ENCODE results near the gene KLF13.

KLF13 gene

DNA sequence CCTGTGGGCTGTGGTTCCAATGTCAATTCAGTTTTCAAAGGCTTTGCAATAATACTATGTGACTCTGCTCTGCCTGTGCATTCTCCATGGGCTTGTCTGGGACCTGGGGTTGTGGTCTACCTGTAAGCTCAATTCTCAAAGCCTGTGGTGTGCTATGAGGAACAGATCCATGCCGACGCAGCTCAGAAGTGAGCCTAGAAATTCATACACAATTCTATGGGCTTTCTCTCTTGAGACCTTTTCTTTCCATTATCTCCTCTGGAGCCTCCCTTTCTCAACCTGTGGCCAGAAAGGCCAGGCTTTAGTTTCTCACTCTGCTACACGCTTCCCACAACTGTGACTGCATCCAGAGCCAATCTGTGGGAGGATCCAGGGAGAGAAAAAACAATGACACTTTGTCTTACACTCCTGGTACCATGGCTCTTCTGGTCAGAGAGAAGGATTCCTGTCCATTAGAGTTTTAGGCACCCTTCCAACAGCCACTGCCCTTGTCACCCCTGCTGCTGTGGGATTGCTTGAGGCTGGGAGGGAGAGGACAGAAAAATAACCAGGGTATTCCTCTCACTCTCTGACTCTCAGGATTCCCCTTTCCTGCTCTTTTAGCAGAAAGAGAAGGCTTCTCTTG, 34.1 kb upstream of the KLF13 start:
- Histone ChIP-seq H3K27me3 (ENCODE audit: control insufficient read depth, insufficient read depth, low read length) (no peaks in the 10 kb centered on the region), H3K4me1 (ENCODE audit: control insufficient read depth, insufficient read depth, low read length) (peaks cover 6% of the 10 kb centered on the region), H3K9me3 (ENCODE audit: control insufficient read depth, insufficient read depth, low read length) (no peaks in the 10 kb centered on the region), H3K36me3 (ENCODE audit: control insufficient read depth, insufficient read depth, low read length) (no peaks in the 10 kb centered on the region), H3K4me3 (ENCODE audit: low read depth, low read length) (no peak overlapping the region), H3K9ac (ENCODE audit: low read depth, low read length) (no peak overlapping the region)

DNA sequence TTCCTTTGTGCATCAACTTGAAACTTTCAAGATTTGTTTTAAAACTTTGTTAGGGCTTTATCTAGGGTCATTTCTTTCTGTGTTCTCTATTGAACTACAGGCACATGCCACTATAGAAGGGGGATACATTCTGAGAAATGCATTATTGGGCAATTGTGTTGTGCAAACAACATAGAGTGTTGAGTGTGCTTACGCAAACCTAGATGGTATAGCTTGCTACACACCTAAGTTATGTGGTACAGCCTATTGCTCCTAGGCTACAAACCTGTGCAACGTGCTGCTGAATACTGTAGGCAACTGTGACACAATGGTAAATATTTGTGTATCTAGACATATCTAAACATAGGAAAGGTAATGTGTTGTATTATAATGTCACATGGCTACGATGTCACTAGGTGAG, 33.0 kb upstream of the KLF13 start:
- Histone ChIP-seq H3K36me3 (ENCODE audit: control insufficient read depth, insufficient read depth, low read length) (no peaks in the 10 kb centered on the region), H3K4me1 (ENCODE audit: control insufficient read depth, insufficient read depth, low read length) (peaks cover 6% of the 10 kb centered on the region), H3K9ac (ENCODE audit: low read depth, low read length) (no peak overlapping the region), H3K9me3 (ENCODE audit: control insufficient read depth, insufficient read depth, low read length) (no peaks in the 10 kb centered on the region), H3K4me3 (ENCODE audit: low read depth, low read length) (no peak overlapping the region), H3K27me3 (ENCODE audit: control insufficient read depth, insufficient read depth, low read length) (no peaks in the 10 kb centered on the region)

DNA sequence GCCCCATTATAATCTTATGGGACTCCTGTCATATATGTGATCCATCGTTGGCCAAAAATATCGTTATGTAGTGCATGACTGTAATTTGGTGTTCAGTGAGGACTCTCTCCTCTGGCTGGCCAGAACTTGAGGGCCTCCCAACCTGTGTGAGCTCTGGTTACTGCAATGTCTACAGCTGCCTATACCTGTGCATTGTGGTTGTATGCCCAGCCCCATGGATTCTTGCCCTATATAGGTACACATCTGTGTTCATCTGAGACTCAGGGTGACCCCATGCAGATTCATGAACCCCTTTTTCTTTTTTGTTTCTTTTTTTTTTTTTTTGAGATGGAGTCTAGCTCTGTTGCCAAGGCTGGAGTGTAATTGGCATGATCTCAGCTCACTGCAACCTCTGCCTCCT, 32.6 kb upstream of the KLF13 start:
- Histone ChIP-seq H3K9ac (ENCODE audit: low read depth, low read length) (no peak overlapping the region), H3K4me3 (ENCODE audit: low read depth, low read length) (no peak overlapping the region), H3K4me1 (ENCODE audit: control insufficient read depth, insufficient read depth, low read length) (peaks cover 6% of the 10 kb centered on the region), H3K9me3 (ENCODE audit: control insufficient read depth, insufficient read depth, low read length) (no peaks in the 10 kb centered on the region), H3K27me3 (ENCODE audit: control insufficient read depth, insufficient read depth, low read length) (no peaks in the 10 kb centered on the region), H3K36me3 (ENCODE audit: control insufficient read depth, insufficient read depth, low read length) (no peaks in the 10 kb centered on the region)

DNA sequence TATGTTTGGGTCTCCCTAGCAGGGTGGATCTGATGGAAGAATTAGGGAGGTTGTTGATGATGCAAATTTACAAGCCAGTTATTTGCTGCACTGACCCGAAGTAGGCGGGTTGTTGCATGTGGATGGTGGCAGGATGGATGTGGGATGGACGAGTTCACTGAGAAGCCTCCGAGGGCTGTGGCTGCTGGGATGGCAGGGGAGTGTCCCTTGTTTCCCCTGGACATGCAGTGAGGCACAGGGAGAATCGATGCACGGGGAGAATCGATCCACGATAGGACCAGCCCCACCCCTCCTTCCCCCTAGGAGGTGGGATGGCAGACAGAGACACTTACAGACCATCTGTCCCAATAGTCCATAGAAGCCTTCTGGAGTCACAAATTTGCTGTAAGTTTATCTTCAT, 31.0 kb upstream of the KLF13 start:
- H3K36me3 ChIP-seq (ENCODE audit: control insufficient read depth, insufficient read depth, low read length) = no peaks in the 10 kb centered on the region
- H3K9me3 ChIP-seq (ENCODE audit: control insufficient read depth, insufficient read depth, low read length) = no peaks in the 10 kb centered on the region
- H3K9ac ChIP-seq (ENCODE audit: low read depth, low read length) = no peak overlapping the region
- no peaks in the 10 kb centered on the region for H3K27me3 ChIP-seq (ENCODE audit: control insufficient read depth, insufficient read depth, low read length)
- H3K4me1 ChIP-seq (ENCODE audit: control insufficient read depth, insufficient read depth, low read length) = peaks cover 6% of the 10 kb centered on the region
- H3K4me3 ChIP-seq (ENCODE audit: low read depth, low read length) = no peak overlapping the region

DNA sequence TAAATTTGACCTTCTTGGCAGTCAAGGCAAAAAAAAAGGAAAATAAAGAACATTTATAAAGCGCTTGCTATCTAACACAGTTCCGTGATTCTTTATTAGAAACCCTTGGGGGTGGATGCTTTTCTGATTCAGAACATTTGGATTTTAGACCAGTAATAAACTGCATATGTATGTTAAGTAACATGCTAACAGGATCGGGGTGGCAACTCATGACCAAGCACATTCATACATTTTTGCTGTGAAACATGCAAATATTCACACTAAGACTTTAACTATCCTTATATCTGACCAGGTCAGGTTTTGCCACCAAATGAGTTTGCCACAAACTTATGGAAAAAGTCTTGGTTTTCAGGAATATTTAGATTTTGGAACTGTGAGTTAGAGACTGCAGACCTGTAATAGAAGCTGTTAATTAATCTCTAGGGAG, 30.4 kb upstream of the KLF13 start:
- H3K4me1 ChIP-seq (ENCODE audit: control insufficient read depth, insufficient read depth, low read length) = peaks cover 6% of the 10 kb centered on the region
- H3K27me3 ChIP-seq (ENCODE audit: control insufficient read depth, insufficient read depth, low read length) = no peaks in the 10 kb centered on the region
- no peaks in the 10 kb centered on the region for H3K9me3 ChIP-seq (ENCODE audit: control insufficient read depth, insufficient read depth, low read length)
- no peak overlapping the region for H3K9ac ChIP-seq (ENCODE audit: low read depth, low read length)
- H3K4me3 ChIP-seq (ENCODE audit: low read depth, low read length) = no peak overlapping the region
- no peaks in the 10 kb centered on the region for H3K36me3 ChIP-seq (ENCODE audit: control insufficient read depth, insufficient read depth, low read length)

DNA sequence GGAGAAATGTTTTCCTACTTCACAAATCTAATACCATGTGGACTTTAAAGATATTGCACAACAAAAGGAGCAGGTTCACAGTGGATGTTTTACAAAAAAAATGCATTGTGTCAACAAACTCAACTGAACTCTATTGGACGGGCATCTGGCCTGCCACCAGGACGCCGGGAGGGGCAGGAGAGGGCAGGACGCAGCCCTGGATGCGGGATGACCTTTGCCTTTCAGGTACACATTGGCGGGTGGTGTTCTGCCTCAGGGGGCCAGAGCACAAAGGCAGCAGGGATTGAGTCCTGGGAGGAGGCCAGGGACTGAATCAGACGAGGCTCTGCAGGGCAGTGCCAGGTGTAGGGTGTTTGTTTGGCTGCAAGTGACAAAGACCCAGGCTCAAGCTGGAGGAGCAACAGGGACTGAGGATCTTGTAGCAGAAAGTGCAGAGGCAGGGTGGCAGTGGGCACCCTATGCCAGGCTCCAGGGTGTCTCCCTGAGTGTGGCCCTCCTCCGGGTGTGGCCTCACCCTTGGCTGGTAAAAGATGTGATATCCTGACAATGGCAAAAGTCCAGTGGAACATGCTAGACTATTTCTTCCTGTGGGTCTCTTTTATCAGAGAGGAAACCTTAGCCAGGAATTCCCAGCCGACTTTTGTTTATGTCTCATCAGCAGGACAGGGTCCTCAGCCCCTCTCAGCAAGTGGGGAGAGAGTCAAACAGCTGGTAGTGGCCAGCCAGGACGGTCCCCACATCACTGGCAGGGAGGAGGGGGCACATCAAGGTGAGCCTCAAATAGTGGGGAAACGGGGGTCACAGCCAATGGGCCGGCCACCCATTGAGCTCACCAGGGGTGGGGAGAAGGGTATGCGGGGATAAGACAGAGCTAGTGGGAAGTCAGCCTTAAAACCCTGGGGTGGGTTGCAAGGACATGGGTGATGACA, 29.7 kb upstream of the KLF13 start:
- H3K4me3 ChIP-seq (ENCODE audit: low read depth, low read length) = no peak overlapping the region
- no peak overlapping the region for H3K9ac ChIP-seq (ENCODE audit: low read depth, low read length)
- H3K9me3 ChIP-seq (ENCODE audit: control insufficient read depth, insufficient read depth, low read length) = no peaks in the 10 kb centered on the region
- peaks cover 6% of the 10 kb centered on the region for H3K4me1 ChIP-seq (ENCODE audit: control insufficient read depth, insufficient read depth, low read length)
- H3K27me3 ChIP-seq (ENCODE audit: control insufficient read depth, insufficient read depth, low read length) = no peaks in the 10 kb centered on the region
- no peaks in the 10 kb centered on the region for H3K36me3 ChIP-seq (ENCODE audit: control insufficient read depth, insufficient read depth, low read length)

DNA sequence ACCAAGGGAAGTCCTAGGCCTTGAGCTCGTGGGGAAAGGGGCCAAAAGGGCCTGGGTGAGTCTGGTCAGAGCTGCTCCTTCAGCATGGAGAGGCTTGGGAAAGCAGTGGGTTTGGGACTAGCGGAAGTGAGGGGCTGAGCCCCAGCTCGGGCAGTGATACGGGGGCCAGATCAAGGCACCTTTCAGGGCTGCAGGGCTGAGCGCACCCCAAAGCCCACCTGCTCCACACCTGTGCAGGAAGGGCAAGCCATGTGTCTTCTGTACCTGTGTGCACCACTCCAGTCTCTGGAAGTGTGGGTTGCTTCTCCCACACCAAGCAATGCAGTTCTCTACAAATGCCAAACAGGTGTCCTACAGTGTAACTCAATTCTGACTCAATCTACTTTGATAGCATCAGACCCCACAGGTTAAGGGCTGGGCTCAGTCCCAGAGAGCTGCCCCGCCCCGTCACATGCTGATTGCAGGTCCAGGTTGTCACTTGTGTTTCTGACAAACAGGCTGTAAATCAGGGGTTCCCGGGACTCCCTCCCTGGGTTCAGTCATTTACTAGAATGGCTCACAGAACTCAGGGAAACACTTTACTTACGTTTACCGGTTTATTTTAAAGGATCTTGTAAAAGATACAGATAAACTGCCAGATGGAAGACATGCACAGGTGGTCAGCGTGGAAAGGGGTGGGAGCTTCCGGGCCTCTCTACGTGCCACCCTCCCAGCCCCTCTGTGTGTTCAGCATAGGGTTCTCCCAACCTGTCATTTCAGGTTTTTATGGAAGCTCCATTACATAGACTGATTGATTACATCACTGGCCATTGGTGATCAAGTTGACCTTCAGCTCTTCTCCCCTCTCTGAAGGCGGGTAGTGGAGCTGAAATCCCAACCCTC, 28.8 kb upstream of the KLF13 start:
- Histone ChIP-seq H3K4me1 (ENCODE audit: control insufficient read depth, insufficient read depth, low read length) (peaks cover 8% of the 10 kb centered on the region), H3K4me3 (ENCODE audit: low read depth, low read length) (no peak overlapping the region), H3K36me3 (ENCODE audit: control insufficient read depth, insufficient read depth, low read length) (no peaks in the 10 kb centered on the region), H3K9me3 (ENCODE audit: control insufficient read depth, insufficient read depth, low read length) (no peaks in the 10 kb centered on the region), H3K9ac (ENCODE audit: low read depth, low read length) (no peak overlapping the region), H3K27me3 (ENCODE audit: control insufficient read depth, insufficient read depth, low read length) (no peaks in the 10 kb centered on the region)

DNA sequence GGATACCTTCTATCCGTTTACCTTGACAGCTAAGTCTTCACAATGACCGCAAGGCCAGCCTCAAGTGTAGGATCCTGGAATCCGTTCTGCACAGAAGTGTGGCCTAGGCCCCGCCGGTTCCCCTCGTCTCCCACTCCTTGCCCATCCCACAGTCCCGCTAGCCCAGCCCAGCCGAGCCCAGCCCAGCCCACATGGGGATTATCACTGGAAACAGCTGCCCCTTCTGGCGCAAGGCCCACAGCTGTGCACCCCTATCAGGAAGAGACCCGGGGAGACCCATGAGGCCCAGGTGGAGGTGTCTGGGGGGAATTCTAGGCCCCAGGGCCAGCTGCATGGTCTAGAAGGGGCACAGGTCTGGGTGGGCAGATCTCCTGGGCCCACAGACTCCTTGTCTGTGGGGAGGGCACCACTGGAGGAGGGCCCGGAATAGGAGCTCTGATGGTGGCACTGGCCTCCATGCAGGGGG, 27.9 kb upstream of the KLF13 start:
- no peaks in the 10 kb centered on the region for H3K9me3 ChIP-seq (ENCODE audit: control insufficient read depth, insufficient read depth, low read length)
- H3K27me3 ChIP-seq (ENCODE audit: control insufficient read depth, insufficient read depth, low read length) = no peaks in the 10 kb centered on the region
- peaks cover 16% of the 10 kb centered on the region for H3K4me1 ChIP-seq (ENCODE audit: control insufficient read depth, insufficient read depth, low read length)
- no peak overlapping the region for H3K9ac ChIP-seq (ENCODE audit: low read depth, low read length)
- no peak overlapping the region for H3K4me3 ChIP-seq (ENCODE audit: low read depth, low read length)
- H3K36me3 ChIP-seq (ENCODE audit: control insufficient read depth, insufficient read depth, low read length) = no peaks in the 10 kb centered on the region

DNA sequence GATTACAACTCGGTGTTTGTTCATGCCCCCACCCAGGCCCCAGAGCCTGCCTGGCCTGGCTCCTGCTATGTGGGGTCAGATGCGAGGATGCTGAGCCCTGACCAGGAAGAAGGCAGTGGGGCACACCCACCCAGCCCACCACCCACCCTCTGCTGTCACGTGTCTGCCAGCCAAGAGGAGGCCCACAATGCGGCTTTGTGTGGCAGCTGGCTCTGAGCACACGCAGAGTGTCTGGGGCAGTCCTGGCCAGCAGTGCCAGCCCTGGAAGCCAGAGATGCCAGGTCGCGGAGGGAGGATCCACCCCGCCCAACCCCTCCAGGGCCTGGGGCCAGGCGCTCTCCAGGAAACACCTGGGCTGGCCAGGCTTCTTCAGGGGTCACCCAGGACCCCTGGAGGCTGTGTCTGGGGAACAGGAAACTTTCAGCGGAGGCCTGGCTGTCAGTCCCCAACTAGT, 26.4 kb upstream of the KLF13 start:
- peaks cover 22% of the 10 kb centered on the region for H3K4me1 ChIP-seq (ENCODE audit: control insufficient read depth, insufficient read depth, low read length)

DNA sequence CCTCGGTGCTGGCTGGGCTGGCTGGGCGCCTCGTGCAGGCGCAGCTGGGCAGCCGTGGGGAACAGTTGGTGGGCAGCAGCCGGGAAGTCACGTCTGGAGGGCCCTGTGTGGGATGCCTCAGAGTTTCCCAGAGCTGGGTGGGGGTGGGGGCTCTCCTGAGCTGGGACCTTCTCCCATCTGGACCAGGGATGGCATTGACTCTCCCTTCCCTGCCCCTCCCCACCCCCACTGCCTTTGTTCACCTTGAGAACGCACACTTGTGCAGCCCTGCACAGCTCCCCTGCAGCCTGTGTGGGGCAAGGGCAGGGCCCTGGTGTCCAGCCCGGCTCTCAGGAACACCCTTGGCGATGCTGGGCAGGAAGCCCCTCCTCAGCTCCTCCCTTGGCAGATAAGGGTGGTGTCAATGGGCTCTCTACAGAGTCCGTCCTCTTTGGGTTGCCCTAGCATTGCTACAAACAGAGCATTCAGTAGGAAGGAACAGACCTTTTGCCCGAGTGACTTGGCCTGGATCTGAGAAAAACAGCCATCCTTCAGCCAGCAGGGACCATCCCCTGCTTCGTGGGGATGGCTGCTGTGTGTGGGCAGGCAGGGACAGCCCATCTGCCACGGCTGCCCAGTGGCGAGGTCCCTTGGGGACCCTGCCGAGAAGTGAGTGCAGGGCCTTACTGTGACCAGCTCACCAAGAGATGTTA, 25.5 kb upstream of the KLF13 start:
- Histone ChIP-seq H3K9ac (ENCODE audit: low read depth, low read length) (no peak overlapping the region), H3K36me3 (ENCODE audit: control insufficient read depth, insufficient read depth, low read length) (no peaks in the 10 kb centered on the region), H3K27me3 (ENCODE audit: control insufficient read depth, insufficient read depth, low read length) (no peaks in the 10 kb centered on the region), H3K4me3 (ENCODE audit: low read depth, low read length) (no peak overlapping the region), H3K9me3 (ENCODE audit: control insufficient read depth, insufficient read depth, low read length) (no peaks in the 10 kb centered on the region), H3K4me1 (ENCODE audit: control insufficient read depth, insufficient read depth, low read length) (peaks cover 30% of the 10 kb centered on the region)

More for the DNA sequence above, 26.4 kb upstream of the KLF13 start:
- Histone ChIP-seq H3K9me3 (ENCODE audit: control insufficient read depth, insufficient read depth, low read length) (no peaks in the 10 kb centered on the region), H3K27me3 (ENCODE audit: control insufficient read depth, insufficient read depth, low read length) (no peaks in the 10 kb centered on the region), H3K4me3 (ENCODE audit: low read depth, low read length) (no peak overlapping the region), H3K36me3 (ENCODE audit: control insufficient read depth, insufficient read depth, low read length) (no peaks in the 10 kb centered on the region), H3K9ac (ENCODE audit: low read depth, low read length) (no peak overlapping the region)

DNA sequence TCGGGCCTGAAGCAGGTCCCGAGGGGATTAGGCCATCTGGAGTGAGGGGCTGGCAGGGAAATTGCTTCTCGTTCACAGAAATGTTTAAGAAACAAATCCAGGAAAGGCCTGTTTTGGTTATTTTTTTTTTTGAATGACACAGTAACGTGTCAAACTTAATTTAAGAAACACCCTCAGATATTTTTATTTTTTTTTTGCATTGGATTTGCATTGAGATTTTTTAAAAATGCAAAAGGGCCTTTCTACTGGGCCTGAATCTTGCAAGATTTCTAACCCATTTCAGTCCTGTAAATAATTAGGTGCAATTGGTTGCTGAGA, 25.0 kb upstream of the KLF13 start:
- Histone ChIP-seq H3K9ac (ENCODE audit: low read depth, low read length) (no peak overlapping the region), H3K4me3 (ENCODE audit: low read depth, low read length) (no peak overlapping the region), H3K36me3 (ENCODE audit: control insufficient read depth, insufficient read depth, low read length) (no peaks in the 10 kb centered on the region), H3K4me1 (ENCODE audit: control insufficient read depth, insufficient read depth, low read length) (peaks cover 33% of the 10 kb centered on the region), H3K27me3 (ENCODE audit: control insufficient read depth, insufficient read depth, low read length) (no peaks in the 10 kb centered on the region), H3K9me3 (ENCODE audit: control insufficient read depth, insufficient read depth, low read length) (no peaks in the 10 kb centered on the region)
